Panc1 (cell line): ENCODE measurements around the gene C2orf76. TPM values are rescaled to one million over a fixed set of nuclear protein-coding genes. Genes with fewer than 3 reads are reported as not detected.

Experiments used
- ATAC-seq: fragments of 200-7000 bp; cut with Tn5 transposase; 2 replicates; pipeline ENCODE4 v1.9.1; 2020; ENCODE audit warnings: mild to moderate bottlenecking, moderate library complexity
- BruUV-seq: library from RNA; stranded (reverse); fragments of 400-500 nt; replicated peaks from 2 replicates; lab custom pipeline; 2021; lab: Mats Ljungman, UMichigan
- CTCF ChIA-PET: fragments of 300-600 bp; sonication (Branson Sonifier 250); formaldehyde crosslinking; loops from one replicate; lab custom pipeline; 2022; ENCODE audit warnings: antibody characterized with exemption; lab: Charles Lee
- POLR2A ChIA-PET: fragments of 300-600 bp; sonication (Branson Sonifier 250); formaldehyde crosslinking; loops from one replicate; lab custom pipeline; 2022; ENCODE audit warnings: antibody characterized with exemption; lab: Charles Lee
- DNase-seq: peaks from one replicate; pipeline ENCODE4 v3.0.0-alpha.2; 2010; ENCODE audit warnings: low read depth, low spot score
- H3K27ac ChIP-seq: 2 replicates; pipeline ENCODE4 v1.5.1; 2011; ENCODE audit warnings: mild to moderate bottlenecking, low read length, inconsistent platforms
- H3K27me3 ChIP-seq: fragments of 200-500 bp; sonication (Bioruptor generic); 2 replicates; pipeline ENCODE4 v1.6.0; 2014; ENCODE audit warnings: low read length, inconsistent platforms; ENCODE audit not compliant: control insufficient read depth, insufficient read depth
- H3K36me3 ChIP-seq: fragments of 200-500 bp; sonication (Bioruptor generic); 2 replicates; pipeline ENCODE4 v1.5.1; 2014; ENCODE audit warnings: inconsistent platforms, mild to moderate bottlenecking, low read length, moderate library complexity; ENCODE audit not compliant: control insufficient read depth, insufficient read depth
- H3K4me1 ChIP-seq: 2 replicates; pipeline ENCODE4 v1.5.1; 2011; ENCODE audit warnings: inconsistent platforms, mild to moderate bottlenecking, low read length, moderate library complexity; ENCODE audit not compliant: control insufficient read depth, insufficient read depth
- H3K4me3 ChIP-seq, 2 experiments: 2 replicates each; pipeline ENCODE4 v1.5.1; 2011 to 2012; ENCODE audit warnings: low read depth in 2 of 2, low read length in 2 of 2, mild to moderate bottlenecking in 2 of 2, inconsistent platforms in 1 of 2, moderate library complexity in 1 of 2
- H3K9me3 ChIP-seq: fragments of 200-500 bp; sonication (Bioruptor generic); 2 replicates; pipeline ENCODE4 v1.5.1; 2014; ENCODE audit warnings: low read depth, mild to moderate bottlenecking, inconsistent platforms, low read length, moderate library complexity; ENCODE audit not compliant: control insufficient read depth, insufficient read depth
- POLR2AphosphoS5 ChIP-seq: IDR thresholded peaks from 2 replicates; pipeline ENCODE4 v1.6.1; 2012; ENCODE audit warnings: mild to moderate bottlenecking, low read depth, low read length, moderate library complexity
- SIN3A ChIP-seq: IDR thresholded peaks from 2 replicates; pipeline ENCODE4 v1.6.1; 2012; ENCODE audit warnings: low read depth, mild to moderate bottlenecking, low read length, moderate library complexity, borderline replicate concordance; ENCODE audit not compliant: insufficient read depth
- TCF7L2 ChIP-seq: IDR thresholded peaks from 2 replicates; pipeline ENCODE4 v1.6.1; 2011; ENCODE audit warnings: mild to moderate bottlenecking, low read depth, low read length, inconsistent platforms
- in situ Hi-C: cut with HindIII; loops from 2 replicates; pipeline ENCODE4 v1.10.0; 2016; ENCODE audit warnings: low sequenced_read_pairs, low pct_unique_long_range_greater_than_20kb
- intact Hi-C: fragments of 100-400 bp; cut with micrococcal nuclease; formaldehyde crosslinking; loops from one replicate; pipeline ENCODE4 v1.10.0; 2022; ENCODE audit not compliant: unreplicated experiment
- total RNA-seq: library from RNA; stranded (reverse); gene quantifications from one replicate; pipeline ENCODE4 v1.2.1, GENCODE V29; 2021; ENCODE audit not compliant: unreplicated experiment
- TF ChIP-seq, protein P1 (sequence below), 2 experiments: IDR thresholded peaks; 2 replicates each; pipeline ENCODE4 v1.6.1; 2011 to 2012; ENCODE audit warnings: low read depth in 2 of 2, control low read depth in 1 of 2, low read length in 1 of 2, mild to moderate bottlenecking in 1 of 2, moderate library complexity in 1 of 2; ENCODE audit not compliant: insufficient read depth in 1 of 2
- TF ChIP-seq, protein P2 (sequence below): fragments of 450-650 bp; IDR thresholded peaks from 2 replicates; pipeline ENCODE4 v1.5.1; 2017; ENCODE audit warnings: mild to moderate bottlenecking

C2orf76 gene
- total RNA-seq, 1 experiment from 2014 or later, result 22.7 TPM

DNA sequence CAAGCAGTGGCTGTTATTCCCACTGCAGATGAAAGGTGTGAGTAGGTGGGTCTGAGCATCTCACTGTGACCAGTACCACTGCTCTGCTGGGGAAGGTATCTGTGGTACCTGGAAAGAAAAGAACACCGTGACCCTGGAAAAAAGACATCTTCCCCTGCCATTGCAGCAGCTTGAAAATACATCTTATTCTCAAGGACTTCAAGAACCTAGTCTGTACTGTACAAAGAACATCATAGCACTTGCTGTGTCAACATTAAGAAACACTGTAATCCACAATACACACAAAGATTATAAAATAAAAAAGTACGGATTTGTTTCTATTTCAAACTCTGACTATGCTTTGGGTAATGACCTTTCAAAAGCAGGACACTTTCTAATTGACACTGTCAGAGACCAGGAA lies 28.9 kb downstream of the C2orf76 start:
- H3K4me3 ChIP-seq, result no peak overlapping the region
- no peaks in the 10 kb centered on the region for H3K9me3 ChIP-seq
- H3K36me3 ChIP-seq, result no peaks in the 10 kb centered on the region
- intact Hi-C loops, result no loop called here
- H3K27me3 ChIP-seq, result no peaks in the 10 kb centered on the region
- ATAC-seq (no peak), DNase-seq (no peak)
- TSS peak; percentile 56 for BruUV-seq
- ChIA-PET CTCF (no interaction called here), POLR2A (no interaction called here)
- TF ChIP-seq TCF7L2 (no peak), SIN3A (no peak), POLR2AphosphoS5 (no peak)
- TF ChIP-seq, protein P1, sequence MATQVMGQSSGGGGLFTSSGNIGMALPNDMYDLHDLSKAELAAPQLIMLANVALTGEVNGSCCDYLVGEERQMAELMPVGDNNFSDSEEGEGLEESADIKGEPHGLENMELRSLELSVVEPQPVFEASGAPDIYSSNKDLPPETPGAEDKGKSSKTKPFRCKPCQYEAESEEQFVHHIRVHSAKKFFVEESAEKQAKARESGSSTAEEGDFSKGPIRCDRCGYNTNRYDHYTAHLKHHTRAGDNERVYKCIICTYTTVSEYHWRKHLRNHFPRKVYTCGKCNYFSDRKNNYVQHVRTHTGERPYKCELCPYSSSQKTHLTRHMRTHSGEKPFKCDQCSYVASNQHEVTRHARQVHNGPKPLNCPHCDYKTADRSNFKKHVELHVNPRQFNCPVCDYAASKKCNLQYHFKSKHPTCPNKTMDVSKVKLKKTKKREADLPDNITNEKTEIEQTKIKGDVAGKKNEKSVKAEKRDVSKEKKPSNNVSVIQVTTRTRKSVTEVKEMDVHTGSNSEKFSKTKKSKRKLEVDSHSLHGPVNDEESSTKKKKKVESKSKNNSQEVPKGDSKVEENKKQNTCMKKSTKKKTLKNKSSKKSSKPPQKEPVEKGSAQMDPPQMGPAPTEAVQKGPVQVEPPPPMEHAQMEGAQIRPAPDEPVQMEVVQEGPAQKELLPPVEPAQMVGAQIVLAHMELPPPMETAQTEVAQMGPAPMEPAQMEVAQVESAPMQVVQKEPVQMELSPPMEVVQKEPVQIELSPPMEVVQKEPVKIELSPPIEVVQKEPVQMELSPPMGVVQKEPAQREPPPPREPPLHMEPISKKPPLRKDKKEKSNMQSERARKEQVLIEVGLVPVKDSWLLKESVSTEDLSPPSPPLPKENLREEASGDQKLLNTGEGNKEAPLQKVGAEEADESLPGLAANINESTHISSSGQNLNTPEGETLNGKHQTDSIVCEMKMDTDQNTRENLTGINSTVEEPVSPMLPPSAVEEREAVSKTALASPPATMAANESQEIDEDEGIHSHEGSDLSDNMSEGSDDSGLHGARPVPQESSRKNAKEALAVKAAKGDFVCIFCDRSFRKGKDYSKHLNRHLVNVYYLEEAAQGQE (IDR thresholded peaks at IDR 0.05; ENCODE audit: insufficient read depth in 1 of 2, low read depth in 2 of 2, low read length in 1 of 2), result no peak
- TF ChIP-seq, protein P2, sequence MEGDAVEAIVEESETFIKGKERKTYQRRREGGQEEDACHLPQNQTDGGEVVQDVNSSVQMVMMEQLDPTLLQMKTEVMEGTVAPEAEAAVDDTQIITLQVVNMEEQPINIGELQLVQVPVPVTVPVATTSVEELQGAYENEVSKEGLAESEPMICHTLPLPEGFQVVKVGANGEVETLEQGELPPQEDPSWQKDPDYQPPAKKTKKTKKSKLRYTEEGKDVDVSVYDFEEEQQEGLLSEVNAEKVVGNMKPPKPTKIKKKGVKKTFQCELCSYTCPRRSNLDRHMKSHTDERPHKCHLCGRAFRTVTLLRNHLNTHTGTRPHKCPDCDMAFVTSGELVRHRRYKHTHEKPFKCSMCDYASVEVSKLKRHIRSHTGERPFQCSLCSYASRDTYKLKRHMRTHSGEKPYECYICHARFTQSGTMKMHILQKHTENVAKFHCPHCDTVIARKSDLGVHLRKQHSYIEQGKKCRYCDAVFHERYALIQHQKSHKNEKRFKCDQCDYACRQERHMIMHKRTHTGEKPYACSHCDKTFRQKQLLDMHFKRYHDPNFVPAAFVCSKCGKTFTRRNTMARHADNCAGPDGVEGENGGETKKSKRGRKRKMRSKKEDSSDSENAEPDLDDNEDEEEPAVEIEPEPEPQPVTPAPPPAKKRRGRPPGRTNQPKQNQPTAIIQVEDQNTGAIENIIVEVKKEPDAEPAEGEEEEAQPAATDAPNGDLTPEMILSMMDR, result no peak
- in situ Hi-C loops, result no loop called here
- H3K27ac ChIP-seq, result no peak overlapping the region
- H3K4me1 ChIP-seq, result no peaks in the 10 kb centered on the region

DNA sequence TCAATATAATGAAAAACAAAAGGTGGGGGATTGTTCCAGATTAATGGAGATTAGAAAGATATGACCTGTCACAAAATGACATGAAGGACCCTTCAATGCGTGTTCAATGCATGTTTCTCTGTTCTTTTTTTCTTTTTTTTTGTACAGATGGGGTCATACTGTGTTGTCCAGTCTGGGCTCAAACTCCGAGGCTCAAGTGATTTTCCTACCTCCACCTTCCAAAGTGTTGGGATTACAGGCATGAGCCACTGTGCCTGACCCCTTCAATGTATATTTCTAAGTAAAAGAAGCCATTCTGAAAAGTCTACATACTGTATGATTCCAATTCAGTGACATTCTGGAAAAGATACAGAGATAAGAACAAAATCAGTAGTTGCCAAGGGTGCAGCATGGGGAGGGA lies 32.8 kb downstream of the C2orf76 start:
- no peaks in the 10 kb centered on the region for H3K9me3 ChIP-seq
- H3K36me3 ChIP-seq, result no peaks in the 10 kb centered on the region
- in situ Hi-C loops (no loop called here), intact Hi-C loops (no loop called here)
- no peaks in the 10 kb centered on the region for H3K4me1 ChIP-seq
- CTCF ChIA-PET, result no interaction called here
- no peak overlapping the region for H3K27ac ChIP-seq
- no peak for DNase-seq
- TF ChIP-seq, protein P2, result no peak
- TF ChIP-seq, protein P1 (IDR thresholded peaks at IDR 0.05; ENCODE audit: insufficient read depth in 1 of 2, low read depth in 2 of 2, low read length in 1 of 2), result no peak
- TF ChIP-seq TCF7L2 (no peak), SIN3A (no peak), POLR2AphosphoS5 (no peak)
- POLR2A ChIA-PET, result no interaction called here
- ATAC-seq, result no peak
- H3K27me3 ChIP-seq, result no peaks in the 10 kb centered on the region
- no peak overlapping the region for H3K4me3 ChIP-seq
- no TSS peak for BruUV-seq
